Measurements from ENCODE around the gene PKNOX2. TPM values are rescaled to one million over a fixed set of nuclear protein-coding genes. Genes with fewer than 3 reads are reported as not detected.

The PKNOX2 gene
- total RNA-seq, 4 donors from 2014 or later, result 0.51 to 4.3 (median 2.3) TPM

- no peak for TF ChIP-seq CTCF (IDR thresholded peaks at IDR 0.05; ENCODE audit: low read depth)
Observed at GRCh38 chr11:125225401-125225800, 60.9 kb downstream of the PKNOX2 start.

- TF ChIP-seq CTCF (IDR thresholded peaks at IDR 0.05; ENCODE audit: low read depth), result no peak
Observed at GRCh38 chr11:125226031-125226430, 61.5 kb downstream of the PKNOX2 start.

GRCh38 chr11:125226706-125227105, 62.2 kb downstream of the PKNOX2 start:
- no peak for TF ChIP-seq CTCF (IDR thresholded peaks at IDR 0.05; ENCODE audit: low read depth)

GRCh38 chr11:125227151-125227550, 62.6 kb downstream of the PKNOX2 start:
- TF ChIP-seq CTCF (IDR thresholded peaks at IDR 0.05; ENCODE audit: low read depth), result no peak

GRCh38 chr11:125228445-125228844, 63.9 kb downstream of the PKNOX2 start:
- TF ChIP-seq CTCF (IDR thresholded peaks at IDR 0.05; ENCODE audit: low read depth), result no peak

GRCh38 chr11:125228993-125229392, 64.4 kb downstream of the PKNOX2 start:
- no peak for TF ChIP-seq CTCF (IDR thresholded peaks at IDR 0.05; ENCODE audit: low read depth)

- TF ChIP-seq CTCF (IDR thresholded peaks at IDR 0.05; ENCODE audit: low read depth), result no peak
Observed at GRCh38 chr11:125229916-125230315, 65.4 kb downstream of the PKNOX2 start.
